ENCODE results near the gene NAPA. TPM values are rescaled to one million over a fixed set of nuclear protein-coding genes. Genes with fewer than 3 reads are reported as not detected.

NAPA gene
- total and polyA plus RNA-seq, 2 of the 13 experiments (the other 11 are each of a cell fraction or from before 2014, with no cell fraction given): 32.6 to 65.9 TPM

- TF ChIP-seq RERE (CRISPR knock-in tag; IDR thresholded peaks at IDR 0.05; ENCODE audit: low read depth): no peak
- TF ChIP-seq CHD4 (IDR thresholded peaks at IDR 0.05; ENCODE audit: borderline replicate concordance, low read length): no peak
Measured at GRCh38 chr19:47503130-47503825, 11.6 kb downstream of the NAPA start (continued).

- ATAC-seq (no peak), DNase-seq (ENCODE audit: low spot score) (no peak), FAIRE-seq (no peak)
- Histone ChIP-seq H3K79me2 (ENCODE audit: insufficient read depth, low read length) (no peaks in the 10 kb centered on the region), H3K9me3 (ENCODE audit: low read length) (no peaks in the 10 kb centered on the region), H3K9ac (ENCODE audit: insufficient read depth, low read depth, low read length) (no peak overlapping the region), H3K27me3 (ENCODE audit: control insufficient read depth in 1 of 2, insufficient read depth in 2 of 2, low read length in 2 of 2) (no peaks in the 10 kb centered on the region), H3K4me2 (ENCODE audit: low read depth, low read length) (no peak overlapping the region), H2AFZ (ENCODE audit: low read length) (no peak overlapping the region), H3K36me3 (replicated peaks in 1 of 2; ENCODE audit: control insufficient read depth in 1 of 2, insufficient read depth in 2 of 2, low read length in 2 of 2) (peaks cover 15 to 25% of the 10 kb centered on the region in 2 experiments; a peak in 4 of 5 replicates), H3K4me1 (ENCODE audit: insufficient read depth, low read length) (no peaks in the 10 kb centered on the region), H3K27ac (ENCODE audit: extremely low read length, insufficient read depth, low read length) (no peak overlapping the region), H3K4me3 (replicated peaks in 1 of 3; ENCODE audit: insufficient read depth in 1 of 3, low read depth in 2 of 3, low read length in 3 of 3) (no peak overlapping the region), H4K20me1 (ENCODE audit: insufficient read depth, low read length) (0 out of 2 replicates have a peak, but pooled peaks cover 3% of the 10 kb centered on the region)
- peak; percentile 34 for TF ChIP-seq AGO2 (optimal IDR thresholded peaks at IDR 0.05; ENCODE audit: low read depth, low read length)
- no peak for TF ChIP-seq ZBTB38 (CRISPR knock-in tag; IDR thresholded peaks at IDR 0.05)
- WGBS (ENCODE audit: low lambda C conversion rate): 95% methylated on average over 31 of the region's 32 CpGs
- ChIA-PET POLR2A (no interaction called here), CTCF (ENCODE audit: low intra/inter-chr PET ratio, low total read pairs) (no interaction called here)
- no TSS peak for BruUV-seq (replicated peaks)
- intact Hi-C loops (cut with micrococcal nuclease; ENCODE audit: unreplicated experiment) (no loop called here), in situ Hi-C loops (cut with HindIII; ENCODE audit: extremely low pct_ligation_motif_present, low pct_unique_long_range_greater_than_20kb) (no loop called here)
Measured at GRCh38 chr19:47499863-47500830, 14.7 kb downstream of the NAPA start.
